Raji (cell line): Measurements from ENCODE around the gene GIGYF1.

ENCODE experiments used
- POLR2A ChIP-seq: IDR thresholded peaks from 2 replicates; pipeline ENCODE4 v1.6.1; 2011; ENCODE audit warnings: low read depth, low read length, control low read depth; ENCODE audit not compliant: insufficient read depth

The GIGYF1 gene, protein sequence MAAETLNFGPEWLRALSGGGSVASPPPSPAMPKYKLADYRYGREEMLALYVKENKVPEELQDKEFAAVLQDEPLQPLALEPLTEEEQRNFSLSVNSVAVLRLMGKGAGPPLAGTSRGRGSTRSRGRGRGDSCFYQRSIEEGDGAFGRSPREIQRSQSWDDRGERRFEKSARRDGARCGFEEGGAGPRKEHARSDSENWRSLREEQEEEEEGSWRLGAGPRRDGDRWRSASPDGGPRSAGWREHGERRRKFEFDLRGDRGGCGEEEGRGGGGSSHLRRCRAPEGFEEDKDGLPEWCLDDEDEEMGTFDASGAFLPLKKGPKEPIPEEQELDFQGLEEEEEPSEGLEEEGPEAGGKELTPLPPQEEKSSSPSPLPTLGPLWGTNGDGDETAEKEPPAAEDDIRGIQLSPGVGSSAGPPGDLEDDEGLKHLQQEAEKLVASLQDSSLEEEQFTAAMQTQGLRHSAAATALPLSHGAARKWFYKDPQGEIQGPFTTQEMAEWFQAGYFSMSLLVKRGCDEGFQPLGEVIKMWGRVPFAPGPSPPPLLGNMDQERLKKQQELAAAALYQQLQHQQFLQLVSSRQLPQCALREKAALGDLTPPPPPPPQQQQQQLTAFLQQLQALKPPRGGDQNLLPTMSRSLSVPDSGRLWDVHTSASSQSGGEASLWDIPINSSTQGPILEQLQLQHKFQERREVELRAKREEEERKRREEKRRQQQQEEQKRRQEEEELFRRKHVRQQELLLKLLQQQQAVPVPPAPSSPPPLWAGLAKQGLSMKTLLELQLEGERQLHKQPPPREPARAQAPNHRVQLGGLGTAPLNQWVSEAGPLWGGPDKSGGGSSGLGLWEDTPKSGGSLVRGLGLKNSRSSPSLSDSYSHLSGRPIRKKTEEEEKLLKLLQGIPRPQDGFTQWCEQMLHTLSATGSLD (N-terminal part only)

DNA sequence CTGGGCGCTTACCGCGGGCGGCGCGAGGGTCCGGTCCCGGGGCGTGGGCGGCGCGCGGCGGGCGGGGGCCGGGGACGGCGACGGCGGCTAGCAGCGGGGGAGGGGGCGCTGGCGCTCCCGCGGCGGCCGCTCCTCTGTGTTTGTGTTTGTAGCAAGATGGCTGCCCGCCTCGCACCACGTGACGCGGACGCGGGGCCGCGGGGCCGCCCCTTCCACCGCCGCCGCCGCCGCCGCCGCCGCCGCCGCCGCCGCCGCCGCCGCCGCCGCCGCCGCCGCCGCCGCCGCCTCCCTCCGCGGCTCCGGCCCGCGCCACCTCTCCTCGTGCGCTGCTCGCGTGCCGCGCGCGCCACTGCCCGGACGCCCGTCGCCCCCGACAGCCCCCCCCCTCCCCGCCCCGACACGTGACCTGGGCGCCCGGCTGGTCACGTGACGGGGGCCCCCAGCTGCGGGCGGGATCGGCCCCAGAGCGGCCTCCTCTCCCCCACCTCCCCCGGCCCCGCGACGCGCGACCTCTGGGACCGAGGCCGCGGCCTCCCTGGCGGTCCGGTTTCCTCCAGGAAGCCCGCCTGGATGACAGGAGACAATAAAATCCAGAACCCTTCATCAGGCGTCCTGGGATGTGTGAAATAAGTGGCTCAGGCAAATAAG is at the start of gene GIGYF1:
GIGYF1 (minus strand) TSS at position 153 of the 648 bp plus-strand sequence. CDS start 6,012 bp downstream, outside the sequence.
- 0 out of 2 replicates have a peak, but pooled peaks have one; percentile 47 for TF ChIP-seq POLR2A

DNA sequence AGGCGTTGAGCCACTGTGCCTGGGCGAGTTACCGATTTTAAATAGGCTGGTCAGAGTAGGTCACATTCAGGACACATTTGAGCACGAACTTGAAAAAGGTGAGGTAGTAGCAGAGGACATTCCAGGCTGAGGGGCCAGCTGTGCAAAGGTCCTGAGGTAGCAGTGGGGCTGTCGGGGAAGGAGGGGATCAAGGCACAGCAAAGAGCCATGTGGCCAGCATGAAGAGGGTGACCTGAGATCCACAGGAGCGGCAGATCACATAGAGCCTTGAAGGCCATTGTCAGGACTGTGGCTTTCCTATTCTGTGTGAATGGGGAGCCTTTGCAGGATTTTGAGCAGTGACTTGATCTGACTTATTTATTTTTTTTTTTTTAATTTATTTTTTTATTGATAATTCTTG is 45.9 kb upstream of the GIGYF1 start:
- TF ChIP-seq POLR2A: no peak

DNA sequence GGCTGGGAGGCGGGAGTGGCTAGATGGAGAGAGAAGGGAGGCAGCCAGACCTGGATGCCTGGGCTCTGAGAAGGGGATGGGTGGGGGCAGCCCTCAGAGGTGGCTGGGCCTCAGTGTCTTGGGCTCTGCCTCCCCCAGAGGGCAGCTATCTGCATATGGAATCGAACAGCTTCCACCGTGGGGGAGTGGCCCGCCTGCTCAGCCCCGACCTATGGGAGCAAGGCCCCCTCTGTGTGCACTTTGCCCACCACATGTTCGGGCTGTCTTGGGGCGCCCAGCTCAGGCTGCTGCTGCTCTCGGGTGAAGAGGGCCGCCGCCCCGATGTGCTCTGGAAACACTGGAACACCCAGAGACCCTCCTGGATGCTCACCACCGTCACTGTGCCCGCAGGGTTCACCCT is 42.6 kb upstream of the GIGYF1 start:
- no peak for TF ChIP-seq POLR2A

DNA sequence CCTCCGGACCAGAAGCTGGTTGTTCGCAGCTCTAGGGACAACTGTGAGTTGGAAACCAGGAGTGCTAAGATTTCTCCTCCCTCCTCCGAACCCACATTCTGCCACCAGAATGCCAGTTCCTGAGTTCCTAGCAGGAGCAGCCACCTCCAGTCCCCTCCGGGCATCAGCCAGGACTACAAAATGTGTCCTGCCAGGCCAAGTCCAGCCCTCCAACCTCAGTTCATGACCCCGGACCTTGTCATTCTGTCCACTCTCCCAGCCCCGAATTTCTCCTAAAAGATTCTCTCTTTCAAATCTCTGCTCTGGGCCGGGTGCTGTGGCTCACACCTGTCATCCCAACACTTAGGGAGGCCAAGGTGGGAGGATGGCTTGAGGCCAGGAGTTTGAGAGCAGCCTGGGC is 41.7 kb upstream of the GIGYF1 start:
- TF ChIP-seq POLR2A: no peak

DNA sequence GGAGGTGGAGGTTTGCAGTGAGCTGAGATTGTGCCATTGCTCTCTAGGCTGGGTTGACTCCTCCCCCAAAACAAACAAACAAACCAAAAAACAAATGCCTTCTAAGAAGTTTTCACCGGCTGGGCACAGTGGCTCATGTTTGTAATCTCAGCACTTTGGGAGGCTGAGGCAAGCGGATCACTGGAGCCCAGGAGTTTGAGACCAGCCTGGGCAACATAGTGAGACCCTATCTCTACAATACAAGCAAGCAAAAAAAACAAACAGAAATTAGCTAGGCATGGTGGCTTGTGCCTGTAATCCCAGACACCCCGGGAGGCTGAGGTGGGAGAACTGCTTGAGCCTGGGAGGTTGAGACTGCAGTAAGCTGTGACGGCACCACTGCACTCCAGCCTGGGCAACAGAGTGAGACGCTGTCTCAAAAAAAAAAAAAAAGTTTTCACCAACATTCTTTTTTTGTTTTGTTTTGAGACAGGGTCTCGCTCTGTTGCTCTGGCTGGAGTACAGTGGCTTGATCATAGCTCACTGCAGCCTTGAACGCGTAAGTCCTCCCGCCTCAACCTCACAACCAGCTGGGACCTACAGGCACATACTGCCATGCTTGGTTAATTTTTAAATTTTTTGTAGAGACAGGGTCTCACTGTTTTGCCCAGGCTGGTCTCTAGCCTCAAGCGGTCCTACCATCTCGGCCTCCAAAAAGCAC is 38.0 kb upstream of the GIGYF1 start:
- TF ChIP-seq POLR2A: no peak

DNA sequence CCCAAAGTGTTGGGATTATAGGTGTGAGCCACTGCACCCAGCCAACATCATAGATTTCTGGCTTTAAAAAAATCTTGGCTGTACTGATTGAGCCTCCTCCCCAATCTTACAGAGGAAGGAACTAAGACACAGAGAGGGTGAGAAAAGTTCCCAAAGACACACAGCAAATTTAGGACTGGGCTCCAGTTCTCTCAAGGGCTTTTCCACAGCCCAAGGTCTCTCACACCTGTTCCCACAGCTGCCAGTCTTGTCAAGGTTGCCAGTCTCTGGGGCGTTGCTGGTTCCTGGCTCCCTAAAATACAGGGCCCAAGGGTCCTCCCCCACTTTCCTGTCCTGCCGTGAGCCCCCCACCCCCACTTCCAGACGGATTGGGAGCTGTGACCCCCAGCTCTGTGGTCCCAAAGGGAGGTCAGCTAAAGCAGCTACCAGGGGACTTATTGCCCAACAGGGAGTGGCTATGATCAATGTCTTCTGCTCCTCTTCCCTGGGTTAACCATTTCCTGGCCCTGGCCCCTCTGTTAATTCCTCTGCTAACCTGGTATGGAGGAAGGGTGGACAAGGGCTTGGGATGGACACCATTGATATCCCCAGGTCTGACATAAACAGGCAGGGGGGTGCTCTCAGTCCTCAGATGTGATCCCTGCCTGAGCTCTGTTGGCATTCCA is 36.2 kb upstream of the GIGYF1 start:
- TF ChIP-seq POLR2A: no peak

DNA sequence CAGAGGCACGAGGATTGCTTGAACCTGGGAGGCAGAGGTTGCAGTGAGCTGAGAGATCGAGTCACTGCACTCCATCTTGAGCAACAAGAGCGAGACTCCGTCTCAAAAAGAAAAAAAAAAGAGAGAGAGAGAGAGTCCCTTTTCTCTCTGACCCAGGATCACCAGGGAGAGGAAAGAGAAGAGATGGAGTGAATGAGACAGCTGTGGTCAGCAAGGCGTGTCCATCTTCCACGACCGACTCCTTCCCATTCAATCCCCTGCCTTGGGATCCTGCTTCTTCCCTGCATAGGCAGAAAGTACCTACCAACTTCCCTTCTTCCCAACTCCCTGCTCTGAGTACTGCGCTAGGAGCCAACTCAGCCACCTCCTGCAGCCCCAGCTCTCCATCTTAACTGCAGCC is 34.1 kb upstream of the GIGYF1 start:
- TF ChIP-seq POLR2A: no peak

DNA sequence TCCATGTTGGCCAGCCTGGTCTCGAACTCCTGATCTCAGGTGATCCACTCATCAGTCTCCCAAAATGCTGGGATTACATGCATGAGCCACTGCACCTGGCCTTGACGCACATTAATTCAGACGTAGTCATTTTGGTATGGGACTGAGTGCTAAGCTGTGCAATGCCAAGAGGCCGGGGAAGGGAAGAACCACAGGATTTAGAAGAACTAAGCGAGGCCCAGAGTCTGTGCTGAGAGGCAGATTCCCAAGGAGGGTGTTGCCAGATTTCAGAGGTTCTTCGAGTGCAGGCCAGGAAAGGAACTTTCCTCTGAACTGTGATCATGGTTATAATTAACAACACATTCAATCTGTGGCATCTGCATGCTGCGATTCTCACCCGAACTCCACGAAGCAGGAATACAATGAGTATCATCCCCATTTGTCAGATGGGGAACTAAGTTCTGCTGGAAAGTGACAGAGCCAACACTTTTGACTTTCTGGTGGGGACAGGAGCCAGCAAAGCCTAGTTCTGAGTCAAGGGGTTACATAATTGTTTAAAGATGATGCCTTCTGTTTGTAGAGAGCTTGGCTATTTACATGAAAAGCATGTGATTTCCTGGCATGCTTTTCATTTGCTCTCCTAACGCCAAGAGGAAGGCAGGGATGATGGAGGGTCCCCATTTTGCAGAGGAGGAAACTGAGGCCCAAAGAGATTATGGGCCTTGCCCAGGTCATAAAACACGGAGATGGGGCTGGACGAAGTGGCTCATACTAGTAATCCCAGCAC is 33.1 kb upstream of the GIGYF1 start:
- no peak for TF ChIP-seq POLR2A

DNA sequence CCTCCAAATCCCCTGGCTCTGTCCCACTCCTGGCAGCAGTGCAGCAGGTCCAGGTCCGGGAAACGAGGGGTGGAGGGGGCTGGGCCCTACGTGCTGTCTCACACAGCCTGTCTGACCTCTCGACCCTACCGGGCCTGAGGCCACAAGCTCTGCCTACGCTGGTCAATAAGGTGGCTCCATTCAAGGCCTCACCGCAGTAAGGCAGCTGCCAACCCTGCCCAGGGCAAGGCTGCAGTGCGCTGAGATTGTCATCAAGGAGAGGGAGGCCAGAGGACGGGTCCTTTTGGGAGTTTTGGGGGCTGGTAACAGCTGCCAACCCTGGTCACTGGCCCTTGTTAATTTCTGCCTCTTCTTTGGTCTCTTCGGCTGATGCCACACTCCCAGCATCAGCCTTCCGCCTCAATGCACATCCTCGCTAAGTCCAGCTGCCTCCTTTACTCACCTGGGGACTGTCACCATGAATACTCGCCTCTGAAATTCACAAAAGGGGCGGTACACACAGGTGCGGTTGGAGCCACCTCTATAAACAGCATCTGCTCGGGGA is 29.8 kb upstream of the GIGYF1 start:
- no peak for TF ChIP-seq POLR2A

DNA sequence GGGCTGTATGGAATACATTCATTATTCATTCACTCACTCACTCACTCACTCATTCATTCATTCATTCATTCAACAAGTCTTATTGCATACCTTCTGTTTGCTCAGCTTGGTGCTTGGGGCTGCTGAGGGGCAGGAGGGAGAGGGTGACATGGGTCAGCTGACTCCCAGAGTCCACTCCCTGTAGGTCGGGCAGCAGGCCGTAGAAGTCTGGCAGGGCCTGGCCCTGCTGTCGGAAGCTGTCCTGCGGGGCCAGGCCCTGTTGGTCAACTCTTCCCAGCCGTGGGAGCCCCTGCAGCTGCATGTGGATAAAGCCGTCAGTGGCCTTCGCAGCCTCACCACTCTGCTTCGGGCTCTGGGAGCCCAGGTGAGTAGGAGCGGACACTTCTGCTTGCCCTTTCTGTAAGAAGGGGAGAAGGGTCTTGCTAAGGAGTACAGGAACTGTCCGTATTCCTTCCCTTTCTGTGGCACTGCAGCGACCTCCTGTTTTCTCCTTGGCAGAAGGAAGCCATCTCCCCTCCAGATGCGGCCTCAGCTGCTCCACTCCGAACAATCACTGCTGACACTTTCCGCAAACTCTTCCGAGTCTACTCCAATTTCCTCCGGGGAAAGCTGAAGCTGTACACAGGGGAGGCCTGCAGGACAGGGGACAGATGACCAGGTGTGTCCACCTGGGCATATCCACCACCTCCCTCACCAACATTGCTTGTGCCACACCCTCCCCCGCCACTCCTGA is 28.6 kb upstream of the GIGYF1 start:
- no peak for TF ChIP-seq POLR2A

DNA sequence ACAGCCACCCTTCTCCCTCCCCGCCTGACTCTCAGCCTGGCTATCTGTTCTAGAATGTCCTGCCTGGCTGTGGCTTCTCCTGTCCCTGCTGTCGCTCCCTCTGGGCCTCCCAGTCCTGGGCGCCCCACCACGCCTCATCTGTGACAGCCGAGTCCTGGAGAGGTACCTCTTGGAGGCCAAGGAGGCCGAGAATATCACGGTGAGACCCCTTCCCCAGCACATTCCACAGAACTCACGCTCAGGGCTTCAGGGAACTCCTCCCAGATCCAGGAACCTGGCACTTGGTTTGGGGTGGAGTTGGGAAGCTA is 27.4 kb upstream of the GIGYF1 start:
- TF ChIP-seq POLR2A: no peak

DNA sequence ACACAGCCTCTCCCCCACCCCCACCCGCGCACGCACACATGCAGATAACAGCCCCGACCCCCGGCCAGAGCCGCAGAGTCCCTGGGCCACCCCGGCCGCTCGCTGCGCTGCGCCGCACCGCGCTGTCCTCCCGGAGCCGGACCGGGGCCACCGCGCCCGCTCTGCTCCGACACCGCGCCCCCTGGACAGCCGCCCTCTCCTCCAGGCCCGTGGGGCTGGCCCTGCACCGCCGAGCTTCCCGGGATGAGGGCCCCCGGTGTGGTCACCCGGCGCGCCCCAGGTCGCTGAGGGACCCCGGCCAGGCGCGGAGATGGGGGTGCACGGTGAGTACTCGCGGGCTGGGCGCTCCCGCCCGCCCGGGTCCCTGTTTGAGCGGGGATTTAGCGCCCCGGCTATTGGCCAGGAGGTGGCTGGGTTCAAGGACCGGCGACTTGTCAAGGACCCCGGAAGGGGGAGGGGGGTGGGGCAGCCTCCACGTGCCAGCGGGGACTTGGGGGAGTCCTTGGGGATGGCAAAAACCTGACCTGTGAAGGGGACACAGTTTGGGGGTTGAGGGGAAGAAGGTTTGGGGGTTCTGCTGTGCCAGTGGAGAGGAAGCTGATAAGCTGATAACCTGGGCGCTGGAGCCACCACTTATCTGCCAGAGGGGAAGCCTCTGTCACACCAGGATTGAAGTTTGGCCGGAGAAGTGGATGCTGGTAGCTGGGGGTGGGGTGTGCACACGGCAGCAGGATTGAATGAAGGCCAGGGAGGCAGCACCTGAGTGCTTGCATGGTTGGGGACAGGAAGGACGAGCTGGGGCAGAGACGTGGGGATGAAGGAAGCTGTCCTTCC is 26.8 kb upstream of the GIGYF1 start:
- no peak for TF ChIP-seq POLR2A
